Bronchial epithelial cell (primary cell): ENCODE results near the gene DHX35. TPM values are rescaled to one million over a fixed set of nuclear protein-coding genes. Genes with fewer than 3 reads are reported as not detected.
A peak's percentile ranks its signal among the peaks of the same experiment; 100 is the strongest.

Source experiments
- DNase-seq: peaks from one replicate; pipeline ENCODE4 v3.0.0-alpha.2; 2010; ENCODE audit warnings: low read depth
- FAIRE-seq: peaks from 2 replicates; lab custom pipeline; 2011; peaks lifted over from hg19 to GRCh38; lab: Jason Lieb, UNC
- H3K27me3 ChIP-seq: 2 replicates; pipeline ENCODE4 v1.5.1; 2011; ENCODE audit warnings: low read length; ENCODE audit not compliant: control insufficient read depth, insufficient read depth
- H3K36me3 ChIP-seq: 2 replicates; pipeline ENCODE4 v1.5.1; 2011; ENCODE audit warnings: low read length; ENCODE audit not compliant: control insufficient read depth, insufficient read depth
- H3K4me3 ChIP-seq: 2 replicates; pipeline ENCODE4 v1.5.1; 2011; ENCODE audit warnings: mild to moderate bottlenecking, low read depth, low read length, control low read depth
- CTCF ChIP-seq: IDR thresholded peaks from 2 replicates; pipeline ENCODE4 v1.5.1; 2011; ENCODE audit warnings: mild to moderate bottlenecking, moderate library complexity, low read length, control low read depth, inconsistent platforms; ENCODE audit not compliant: insufficient read depth, severe bottlenecking
- total RNA-seq: library from RNA; depleted of rRNA; stranded (reverse); fragments of >200 nt; gene quantifications from 2 replicates; pipeline ENCODE4 v1.2.1, GENCODE V29; 2014

Gene DHX35, protein sequence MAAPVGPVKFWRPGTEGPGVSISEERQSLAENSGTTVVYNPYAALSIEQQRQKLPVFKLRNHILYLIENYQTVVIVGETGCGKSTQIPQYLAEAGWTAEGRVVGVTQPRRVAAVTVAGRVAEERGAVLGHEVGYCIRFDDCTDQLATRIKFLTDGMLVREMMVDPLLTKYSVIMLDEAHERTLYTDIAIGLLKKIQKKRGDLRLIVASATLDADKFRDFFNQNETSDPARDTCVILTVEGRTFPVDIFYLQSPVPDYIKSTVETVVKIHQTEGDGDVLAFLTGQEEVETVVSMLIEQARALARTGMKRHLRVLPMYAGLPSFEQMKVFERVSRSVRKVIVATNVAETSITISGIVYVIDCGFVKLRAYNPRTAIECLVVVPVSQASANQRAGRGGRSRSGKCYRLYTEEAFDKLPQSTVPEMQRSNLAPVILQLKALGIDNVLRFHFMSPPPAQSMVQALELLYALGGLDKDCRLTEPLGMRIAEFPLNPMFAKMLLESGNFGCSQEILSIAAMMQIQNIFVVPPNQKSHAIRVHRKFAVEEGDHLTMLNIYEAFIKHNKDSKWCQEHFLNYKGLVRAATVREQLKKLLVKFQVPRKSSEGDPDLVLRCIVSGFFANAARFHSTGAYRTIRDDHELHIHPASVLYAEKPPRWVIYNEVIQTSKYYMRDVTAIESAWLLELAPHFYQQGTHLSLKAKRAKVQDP
- 7.4 and 8.2 TPM in 2 replicates for total RNA-seq

GRCh38 chr20:38962044-38962927 is at the start of gene DHX35:
DHX35 (plus strand) TSS chr20:38962344; CDS start chr20:38962368, 24 bp downstream.
- DNase-seq, result peak; percentile 88
- no peaks in the 10 kb centered on the region for H3K36me3 ChIP-seq
- TF ChIP-seq CTCF, result peak; percentile 60
- peak within 1 kb of the TSS; percentile 82 for H3K4me3 ChIP-seq
- no peaks in the 10 kb centered on the region for H3K27me3 ChIP-seq
- FAIRE-seq, result no peak

- FAIRE-seq, result no peak
- no peak for DNase-seq
- Histone ChIP-seq H3K27me3 (peaks cover 2% of the 10 kb centered on the region), H3K36me3 (no peaks in the 10 kb centered on the region), H3K4me3 (no peak overlapping the region)
- no peak for TF ChIP-seq CTCF
Observed at GRCh38 chr20:38915355-38915754, 46.8 kb upstream of the DHX35 start.

- H3K27me3 ChIP-seq, result peaks cover 4% of the 10 kb centered on the region
- DNase-seq (no peak), FAIRE-seq (no peak)
- no peak overlapping the region for H3K4me3 ChIP-seq
- TF ChIP-seq CTCF, result no peak
- no peaks in the 10 kb centered on the region for H3K36me3 ChIP-seq
Observed at GRCh38 chr20:38917657-38918056, 44.5 kb upstream of the DHX35 start.

DNA sequence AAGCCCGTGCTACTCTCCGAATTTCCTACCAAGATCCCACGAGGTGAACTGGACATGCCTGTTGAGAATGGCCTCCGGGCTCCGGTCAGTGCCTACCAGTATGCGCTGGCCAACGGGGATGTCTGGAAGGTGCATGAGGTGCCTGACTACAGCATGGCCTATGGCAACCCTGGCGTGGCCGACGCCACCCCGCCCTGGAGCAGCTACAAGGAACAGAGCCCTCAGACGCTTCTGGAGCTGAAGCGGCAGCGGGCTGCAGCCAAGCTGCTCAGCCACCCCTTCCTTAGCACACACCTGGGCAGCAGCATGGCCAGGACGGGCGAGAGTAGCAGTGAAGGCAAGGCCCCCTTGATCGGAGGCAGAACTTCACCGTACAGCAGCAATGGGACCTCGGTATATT is 44.0 kb upstream of the DHX35 start:
- FAIRE-seq (no peak), DNase-seq (no peak)
- no peak for TF ChIP-seq CTCF
- Histone ChIP-seq H3K4me3 (no peak overlapping the region), H3K27me3 (peaks cover 4% of the 10 kb centered on the region), H3K36me3 (no peaks in the 10 kb centered on the region)

DNA sequence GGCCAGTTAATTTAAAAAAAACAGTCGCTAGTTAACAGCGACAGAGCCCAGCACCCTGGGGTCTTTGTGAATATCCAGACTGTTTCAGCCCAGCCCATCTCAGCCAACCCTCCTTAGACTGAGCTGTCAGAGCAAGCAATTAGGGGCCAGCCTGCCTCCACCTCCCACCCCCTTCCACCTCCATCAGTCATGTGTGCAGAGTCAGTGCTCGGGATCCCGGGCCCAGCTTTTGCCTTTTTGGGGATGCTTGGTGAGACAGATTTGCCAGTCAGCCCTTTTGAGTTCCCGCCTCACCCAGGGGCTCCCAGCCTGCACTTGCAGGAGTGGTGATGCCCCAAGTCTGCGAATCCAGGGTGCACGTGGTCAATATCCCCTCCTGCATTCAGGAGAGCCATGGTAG is 42.5 kb upstream of the DHX35 start:
- H3K4me3 ChIP-seq, result no peak overlapping the region
- H3K27me3 ChIP-seq, result peaks cover 4% of the 10 kb centered on the region
- no peak for TF ChIP-seq CTCF
- DNase-seq (no peak), FAIRE-seq (no peak)
- H3K36me3 ChIP-seq, result no peaks in the 10 kb centered on the region
